ENCODE results near the gene JPT1.
A peak's percentile ranks its signal among the peaks of the same experiment; 100 is the strongest.

DNA sequence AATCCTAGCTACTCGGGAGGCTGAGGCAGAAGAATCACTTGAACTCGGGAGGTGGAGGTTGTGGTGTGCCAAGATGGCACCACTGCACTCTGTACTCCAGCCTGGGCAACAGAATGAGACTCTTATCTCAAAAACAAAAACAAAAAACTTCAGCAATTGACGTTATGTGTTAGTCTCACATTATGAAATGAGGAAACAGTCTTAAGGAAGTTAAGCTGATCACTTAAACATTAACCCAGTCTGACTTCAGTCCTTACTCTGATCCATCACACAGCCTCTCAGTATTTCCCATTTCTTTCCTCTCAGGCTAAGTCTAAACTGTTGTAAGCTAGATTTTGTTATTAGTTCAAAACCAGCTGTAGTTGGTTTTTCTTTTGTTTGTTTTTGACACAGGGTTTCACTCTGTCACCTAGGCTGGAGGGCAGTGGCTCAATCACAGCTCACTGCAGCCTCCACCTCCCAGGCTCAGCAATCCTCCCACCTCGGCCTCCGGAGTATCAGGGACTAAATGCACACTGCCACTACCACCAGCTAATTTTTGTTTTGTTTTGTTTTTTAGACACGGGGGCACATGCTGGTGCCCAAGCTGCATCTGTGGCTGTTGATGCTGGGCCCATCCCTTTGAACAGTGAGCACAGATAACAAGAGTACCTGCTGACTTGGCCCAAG, 6.3 kb downstream of the JPT1 start:
- TF ChIP-seq, protein P1, sequence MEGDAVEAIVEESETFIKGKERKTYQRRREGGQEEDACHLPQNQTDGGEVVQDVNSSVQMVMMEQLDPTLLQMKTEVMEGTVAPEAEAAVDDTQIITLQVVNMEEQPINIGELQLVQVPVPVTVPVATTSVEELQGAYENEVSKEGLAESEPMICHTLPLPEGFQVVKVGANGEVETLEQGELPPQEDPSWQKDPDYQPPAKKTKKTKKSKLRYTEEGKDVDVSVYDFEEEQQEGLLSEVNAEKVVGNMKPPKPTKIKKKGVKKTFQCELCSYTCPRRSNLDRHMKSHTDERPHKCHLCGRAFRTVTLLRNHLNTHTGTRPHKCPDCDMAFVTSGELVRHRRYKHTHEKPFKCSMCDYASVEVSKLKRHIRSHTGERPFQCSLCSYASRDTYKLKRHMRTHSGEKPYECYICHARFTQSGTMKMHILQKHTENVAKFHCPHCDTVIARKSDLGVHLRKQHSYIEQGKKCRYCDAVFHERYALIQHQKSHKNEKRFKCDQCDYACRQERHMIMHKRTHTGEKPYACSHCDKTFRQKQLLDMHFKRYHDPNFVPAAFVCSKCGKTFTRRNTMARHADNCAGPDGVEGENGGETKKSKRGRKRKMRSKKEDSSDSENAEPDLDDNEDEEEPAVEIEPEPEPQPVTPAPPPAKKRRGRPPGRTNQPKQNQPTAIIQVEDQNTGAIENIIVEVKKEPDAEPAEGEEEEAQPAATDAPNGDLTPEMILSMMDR (IDR thresholded peaks at IDR 0.05) = no peak
- TF ChIP-seq POLR2A (IDR thresholded peaks at IDR 0.05) (no peak), EP300 (IDR thresholded peaks at IDR 0.05) (no peak), POLR2AphosphoS5 (IDR thresholded peaks at IDR 0.05) (peak in 1 of 3 donors; percentile 26)

All from stomach (tissue), 4 donors.